ENCODE measurements around the gene PTOV1. TPM values are rescaled to one million over a fixed set of nuclear protein-coding genes. Genes with fewer than 3 reads are reported as not detected.

The PTOV1 gene
- total RNA-seq, 1 experiment from 2014 or later, result 296 TPM

- Mint-ChIP-seq H3K27ac (peak within 1 kb of the TSS; percentile 99), H3K27me3 (ENCODE audit: low read depth) (no peaks in the 10 kb centered on the region), H3K4me3 (peak within 1 kb of the TSS; percentile 99), H3K4me1 (peaks cover 12% of the 10 kb centered on the region), H3K9me3 (no peaks in the 10 kb centered on the region), H3K36me3 (peaks cover 8% of the 10 kb centered on the region)
- CTCF ChIA-PET, result interaction anchor here (0.6 to 1.4 kb wide), 3 partner anchors 13 to 220 kb away, joined by 3 read pairs; partner anchors contain the start of gene PTOV1
- DNase-seq (ENCODE audit: low spot score) (peak; percentile 86), ATAC-seq (peak; percentile 74)
- POLR2A ChIA-PET, result no interaction called here
- TF ChIP-seq RORB (CRISPR knock-in tag; IDR thresholded peaks at IDR 0.05) (no peak), ARID4B (CRISPR knock-in tag; IDR thresholded peaks at IDR 0.05; ENCODE audit: borderline replicate concordance) (0 out of 2 replicates have a peak, but pooled peaks have one; percentile 72), TEAD1 (CRISPR knock-in tag; IDR thresholded peaks at IDR 0.05) (peak; percentile 70; the same call in 1 of the 2 replicates), PREB (CRISPR knock-in tag; IDR thresholded peaks at IDR 0.05; ENCODE audit: borderline replicate concordance) (no peak), TCF7 (CRISPR knock-in tag; IDR thresholded peaks at IDR 0.05; ENCODE audit: low read depth) (no peak), ZNF416 (CRISPR knock-in tag; IDR thresholded peaks at IDR 0.05) (no peak), EMX1 (CRISPR knock-in tag; IDR thresholded peaks at IDR 0.05) (no peak), CREB1 (CRISPR knock-in tag; IDR thresholded peaks at IDR 0.05) (no peak; the same call in 1 of the 2 replicates), MXD4 (CRISPR knock-in tag; IDR thresholded peaks at IDR 0.05; ENCODE audit: borderline replicate concordance) (no peak), E2F1 (CRISPR knock-in tag; IDR thresholded peaks at IDR 0.05) (no peak), FOXJ3 (CRISPR knock-in tag; IDR thresholded peaks at IDR 0.05; ENCODE audit: borderline replicate concordance) (no peak), FOXK1 (CRISPR knock-in tag; IDR thresholded peaks at IDR 0.05) (no peak; the same call in 1 of the 2 replicates), GABPB1 (CRISPR knock-in tag; IDR thresholded peaks at IDR 0.05) (peak; percentile 24; the same call in 1 of the 2 replicates), GRHL2 (CRISPR knock-in tag; IDR thresholded peaks at IDR 0.05; ENCODE audit: insufficient replicate concordance, severe bottlenecking) (no peak), MLX (CRISPR knock-in tag; IDR thresholded peaks at IDR 0.05) (no peak), NR2C2 (CRISPR knock-in tag; IDR thresholded peaks at IDR 0.05) (no peak), MYBL2 (CRISPR knock-in tag; IDR thresholded peaks at IDR 0.05) (0 out of 2 replicates have a peak, but pooled peaks have one; percentile 37), CTCF (IDR thresholded peaks at IDR 0.05) (no peak), NR1H2 (CRISPR knock-in tag; IDR thresholded peaks at IDR 0.05) (no peak), MAX (CRISPR knock-in tag; IDR thresholded peaks at IDR 0.05) (peak; percentile 70), ZNF317 (CRISPR knock-in tag; IDR thresholded peaks at IDR 0.05; ENCODE audit: borderline replicate concordance, low read depth) (no peak), GTF2I (CRISPR knock-in tag; conservative IDR thresholded peaks at IDR 0.05) (no peak), FOXP1 (CRISPR knock-in tag; IDR thresholded peaks at IDR 0.05; ENCODE audit: borderline replicate concordance) (0 out of 2 replicates have a peak, but pooled peaks have one; percentile 30), SP1 (CRISPR knock-in tag; conservative IDR thresholded peaks at IDR 0.05) (peak; percentile 66), TEAD4 (CRISPR knock-in tag; IDR thresholded peaks at IDR 0.05) (no peak), HMGXB4 (CRISPR knock-in tag; IDR thresholded peaks at IDR 0.05) (peak; percentile 48; the same call in 1 of the 2 replicates)
Measured at GRCh38 chr19:49817964-49818648, 32.9 kb upstream of the PTOV1 start, which contains the start of gene MED25. Gene MED25 (plus strand): TSS chr19:49818289. CDS start chr19:49818342, 53 bp downstream.

All from WTC11 (cell line).